ENCODE results near the gene MGMT.

Gene MGMT

GRCh38 chr10:129778571-129778970, 311.5 kb downstream of the MGMT start:
- no peak for DNase-seq

- DNase-seq = no peak
Observed at GRCh38 chr10:129779126-129780111, 312.4 kb downstream of the MGMT start.

DNA sequence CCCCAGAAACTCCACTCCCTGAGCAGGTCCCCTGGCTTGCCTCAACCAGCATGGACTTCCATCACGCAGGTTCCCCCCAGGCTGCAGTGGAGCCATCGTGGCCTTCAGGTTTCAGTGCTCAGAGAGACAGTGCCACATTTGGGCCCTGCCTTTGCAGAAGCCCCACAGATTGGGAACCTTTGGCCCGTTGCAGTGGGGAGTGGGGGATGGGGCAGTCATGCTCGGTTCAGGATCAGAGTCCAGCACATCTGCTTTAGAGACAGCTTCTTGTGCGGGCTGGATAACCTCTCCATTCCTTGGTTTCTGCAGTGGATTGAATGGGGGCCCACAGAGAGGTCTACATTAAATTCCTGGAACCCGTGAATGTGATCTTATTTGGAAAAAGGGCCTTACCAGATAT, 313.2 kb downstream of the MGMT start:
- DNase-seq = no peak

DNA sequence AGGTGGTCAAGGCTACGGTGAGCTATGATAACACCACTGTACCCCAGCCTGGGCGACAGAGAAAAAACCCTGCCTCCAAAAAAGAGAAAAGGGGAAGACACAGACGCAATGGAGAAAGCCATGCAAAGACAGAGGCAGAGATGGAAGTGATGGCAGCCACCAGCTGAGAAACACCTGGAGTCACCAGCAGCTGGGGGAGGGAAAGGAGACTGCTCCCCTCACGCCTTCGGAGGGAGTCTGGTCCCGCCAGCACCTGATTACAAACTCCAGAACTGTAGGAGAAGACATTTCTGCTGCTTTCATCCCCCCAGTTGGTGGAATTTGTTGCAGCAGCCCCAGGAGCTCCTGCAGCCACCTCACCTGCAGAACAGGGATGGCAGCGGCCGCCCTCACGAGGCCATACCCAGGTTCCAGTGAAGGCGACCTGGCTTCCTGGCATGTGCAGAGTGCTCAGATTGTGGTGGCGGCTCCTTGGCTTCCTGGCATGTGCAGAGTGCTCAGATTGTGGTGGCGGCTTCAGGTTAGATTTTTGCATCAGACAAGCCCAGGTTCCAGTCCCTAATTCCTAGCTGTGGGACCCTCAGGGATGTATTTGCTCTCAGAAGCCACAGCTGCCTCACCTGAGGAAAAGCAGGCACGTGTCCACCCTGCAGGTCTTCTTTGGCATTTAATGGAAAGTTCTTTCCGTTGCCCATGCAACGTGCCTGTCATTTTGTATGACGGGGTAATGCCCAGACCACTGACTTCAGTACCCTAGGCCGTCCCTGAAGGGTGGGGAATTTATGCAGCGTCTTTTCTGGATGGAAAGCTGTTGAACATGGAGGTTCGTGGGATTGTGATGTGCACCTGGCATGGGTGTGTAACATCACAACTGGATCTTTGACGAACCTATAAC, 314.1 kb downstream of the MGMT start:
- no peak for DNase-seq

- no peak for DNase-seq
Observed at GRCh38 chr10:129784291-129784690, 317.2 kb downstream of the MGMT start.

DNA sequence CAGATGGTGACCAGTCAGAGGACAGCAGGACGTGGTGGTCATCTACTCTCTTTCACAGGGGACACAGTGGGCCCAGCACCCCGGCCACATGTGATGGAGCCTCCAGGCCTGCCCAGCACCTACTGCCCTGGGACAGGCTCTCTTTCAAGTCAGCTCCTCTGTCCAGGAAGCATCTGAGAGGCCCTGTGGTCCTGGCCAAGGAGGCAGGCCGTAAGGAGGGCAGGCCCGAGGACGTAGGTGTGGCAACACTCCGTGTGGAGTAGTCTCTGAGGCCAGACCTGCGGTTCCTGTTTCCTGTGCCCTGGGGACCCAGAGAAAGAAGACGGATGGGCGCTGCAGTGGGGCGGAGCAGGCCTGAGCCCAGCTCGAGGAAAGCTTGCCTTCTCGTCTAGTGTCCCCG, 317.9 kb downstream of the MGMT start:
- no peak for DNase-seq

GRCh38 chr10:129785536-129785981, 318.5 kb downstream of the MGMT start:
- DNase-seq = no peak

DNA sequence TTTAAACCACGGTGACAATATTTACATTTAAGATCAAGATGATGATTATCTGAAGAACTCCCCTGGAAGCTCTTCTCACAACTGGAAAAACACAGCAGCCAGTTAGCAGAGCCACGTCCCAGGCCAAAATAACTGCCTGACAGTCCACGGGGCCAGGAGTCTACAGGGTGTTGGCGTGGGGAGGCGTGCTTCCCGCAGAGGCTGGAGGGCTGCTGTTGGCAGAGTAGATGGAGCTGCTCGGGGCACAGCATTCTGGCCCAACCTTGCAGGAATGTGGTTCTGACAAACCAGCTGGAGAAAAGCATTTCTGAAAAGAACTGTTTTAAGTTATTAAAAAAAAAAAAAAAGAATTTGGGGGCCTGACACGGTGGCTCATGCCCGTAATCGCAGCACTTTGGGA, 319.2 kb downstream of the MGMT start:
- no peak for DNase-seq

- no peak for DNase-seq
Observed at GRCh38 chr10:129787557-129787956, 320.5 kb downstream of the MGMT start.

- no peak for DNase-seq
Observed at GRCh38 chr10:129788215-129788614, 321.2 kb downstream of the MGMT start.

GRCh38 chr10:129790715-129791446, 323.8 kb downstream of the MGMT start:
- no peak for DNase-seq

DNA sequence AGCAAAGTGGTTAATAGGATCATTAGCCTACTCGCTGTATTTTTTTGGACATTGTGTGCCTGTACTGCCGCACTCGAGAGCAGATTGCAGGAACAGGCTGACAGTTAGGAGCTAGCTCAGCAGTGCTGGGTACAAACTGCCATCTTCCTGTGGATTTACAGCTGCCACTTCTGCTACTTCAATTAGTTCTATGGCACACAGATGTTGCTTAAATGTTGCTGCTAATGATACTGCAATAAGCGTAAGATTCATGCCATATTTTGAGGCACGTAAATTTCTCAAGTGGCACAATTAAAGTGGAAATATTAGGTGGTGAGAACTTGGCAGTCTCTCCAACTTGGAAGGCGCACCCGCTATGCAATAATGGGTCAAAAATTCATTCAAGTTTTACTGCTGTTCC, 325.1 kb downstream of the MGMT start:
- no peak for DNase-seq

DNA sequence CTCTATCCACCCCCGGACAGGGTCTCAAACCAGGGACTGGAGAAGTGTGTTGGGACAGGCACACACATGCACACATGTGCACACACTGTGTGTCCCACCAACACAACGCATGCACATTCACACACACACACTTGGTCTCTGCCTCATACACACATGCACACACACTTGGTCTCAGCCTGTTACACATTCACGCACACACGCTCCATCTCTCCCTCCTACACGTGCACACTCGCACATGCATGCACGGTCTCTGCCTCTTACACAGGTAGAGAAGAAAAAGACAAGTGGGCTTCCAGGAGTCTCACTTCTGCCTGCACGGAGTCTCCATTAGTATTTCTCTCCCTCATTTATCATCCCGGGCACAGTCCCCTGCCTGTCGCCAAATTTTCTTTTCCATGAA, 325.8 kb downstream of the MGMT start:
- DNase-seq = no peak

GRCh38 chr10:129793479-129793878, 326.4 kb downstream of the MGMT start:
- no peak for DNase-seq

DNA sequence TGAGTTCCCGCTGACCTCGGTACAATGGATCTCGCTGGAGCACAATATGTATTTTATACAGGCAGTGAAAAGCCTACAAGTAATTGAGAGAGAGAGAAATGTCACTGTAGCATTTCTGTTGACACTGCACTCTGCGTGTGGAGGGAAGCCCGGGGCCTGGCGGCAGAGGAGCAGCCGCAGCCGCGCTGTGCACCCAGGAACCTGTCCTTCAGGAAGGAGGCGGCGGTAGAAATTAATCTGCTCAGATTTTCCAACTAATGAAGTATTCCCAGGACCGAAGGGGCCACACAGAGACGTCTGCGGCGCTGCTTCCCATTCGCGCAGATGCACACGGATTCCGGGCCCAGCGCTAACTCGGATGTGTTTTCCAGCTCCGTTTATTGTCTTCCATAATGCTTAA, 327.0 kb downstream of the MGMT start:
- no peak for DNase-seq

GRCh38 chr10:129796710-129797420, 329.8 kb downstream of the MGMT start:
- DNase-seq = no peak

DNA sequence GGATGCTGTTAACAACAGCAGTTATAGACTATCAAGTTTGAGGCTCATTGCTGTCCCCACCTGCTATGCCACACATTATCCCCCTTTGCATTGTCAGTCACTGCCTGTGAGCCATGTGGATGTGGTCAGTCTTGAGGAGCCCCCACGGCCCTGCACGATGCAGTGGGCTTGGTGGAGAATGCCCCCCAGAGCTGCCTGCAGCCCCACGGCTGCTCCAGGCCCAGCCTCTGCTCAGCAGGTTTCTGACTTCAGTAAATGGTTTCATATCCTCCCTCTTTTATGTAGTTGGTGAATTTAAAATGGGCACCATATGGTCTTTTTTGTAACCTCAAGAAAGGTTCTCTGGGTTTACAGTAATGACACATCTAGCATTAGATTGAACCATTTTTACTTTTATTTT, 332.9 kb downstream of the MGMT start:
- no peak for DNase-seq

DNA sequence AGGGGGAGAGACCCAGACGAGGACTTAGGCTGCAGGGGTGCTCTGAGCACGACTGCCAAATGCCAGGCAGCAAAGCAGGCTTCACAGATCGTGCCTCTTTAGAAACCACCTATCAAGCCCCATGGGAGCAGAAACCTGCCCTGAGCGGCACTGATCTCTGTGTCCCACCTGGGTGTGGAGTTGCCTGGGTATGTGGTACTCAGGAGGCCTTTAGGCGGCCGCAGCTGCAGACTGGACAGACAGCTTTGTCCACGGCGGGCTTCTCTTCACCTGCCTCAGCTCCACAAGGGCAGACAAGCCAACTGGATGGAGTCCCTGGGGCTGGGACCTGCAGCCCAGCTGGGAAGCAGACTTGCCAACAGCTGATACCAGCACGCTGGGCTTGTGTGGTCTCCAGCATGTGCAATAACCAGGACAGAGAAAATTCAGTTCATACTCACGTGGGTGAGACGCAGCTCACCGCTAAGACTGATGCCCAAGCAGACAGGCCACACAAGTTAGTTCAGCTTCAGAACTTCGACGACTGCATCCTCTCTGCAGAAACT, 333.8 kb downstream of the MGMT start:
- no peak for DNase-seq

DNA sequence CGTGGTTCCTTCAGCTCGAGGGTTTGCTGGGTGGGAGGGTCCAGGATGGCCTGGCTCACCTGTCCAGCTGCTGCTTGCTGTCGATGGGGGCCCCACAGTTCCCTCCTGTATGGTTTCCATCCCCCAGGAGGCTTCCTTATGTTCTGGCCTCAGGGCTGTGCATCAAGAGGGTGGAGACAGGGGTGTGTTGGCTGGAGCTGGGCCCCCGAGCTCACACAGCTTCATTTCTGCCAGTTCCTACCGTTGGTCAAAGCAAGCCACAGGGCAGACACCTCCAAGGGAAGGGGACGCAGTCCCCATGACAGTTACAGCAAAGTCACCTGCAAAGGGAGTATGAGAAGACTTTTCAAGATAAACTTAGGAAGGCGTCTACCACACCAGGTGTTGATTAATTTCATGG, 340.2 kb downstream of the MGMT start:
- DNase-seq = no peak

- no peak for DNase-seq
Observed at GRCh38 chr10:129808092-129808983, 341.3 kb downstream of the MGMT start.

GRCh38 chr10:129809431-129809830, 342.4 kb downstream of the MGMT start:
- DNase-seq = no peak

Data from fibroblast of skin of back (primary cell).